ENCODE measurements around the gene RNF214.
"Not testable (repeated sequence)": the region's sequence is repeated elsewhere in the genome, so short reads cannot be mapped to it uniquely, and the experiment has no call there.

RNF214 gene

GRCh38 chr11:117265745-117266144 lies 33.3 kb downstream of the RNF214 start:
- in situ Hi-C loops (cut with HindIII; ENCODE audit: low sequenced_read_pairs) = no loop called here
- no peak overlapping the region for H3K4me3 ChIP-seq (ENCODE audit: low read depth, low read length)
- TF ChIP-seq CTCF (IDR thresholded peaks at IDR 0.05; ENCODE audit: low read depth, low read length, missing control alignments) = no peak
- no peak for DNase-seq (ENCODE audit: low read depth)

- in situ Hi-C loops (cut with HindIII; ENCODE audit: low sequenced_read_pairs) = no loop called here
- H3K4me3 ChIP-seq (ENCODE audit: low read depth, low read length) = no peak overlapping the region
- no peak for DNase-seq (ENCODE audit: low read depth)
- no peak for TF ChIP-seq CTCF (IDR thresholded peaks at IDR 0.05; ENCODE audit: low read depth, low read length, missing control alignments)
Observed at GRCh38 chr11:117269856-117270255, 37.4 kb downstream of the RNF214 start.

- no peak overlapping the region for H3K4me3 ChIP-seq (ENCODE audit: low read depth, low read length)
- TF ChIP-seq CTCF (IDR thresholded peaks at IDR 0.05; ENCODE audit: low read depth, low read length, missing control alignments) = no peak
- in situ Hi-C loops (cut with HindIII; ENCODE audit: low sequenced_read_pairs) = no loop called here
- no peak for DNase-seq (ENCODE audit: low read depth)
Observed at GRCh38 chr11:117271208-117271607, 38.7 kb downstream of the RNF214 start.

- in situ Hi-C loops (cut with HindIII; ENCODE audit: low sequenced_read_pairs); H3K4me3 ChIP-seq (ENCODE audit: low read depth, low read length); DNase-seq (ENCODE audit: low read depth): not testable (repeated sequence)
Observed at GRCh38 chr11:117272175-117272574, 39.7 kb downstream of the RNF214 start.

- no peak for TF ChIP-seq CTCF (IDR thresholded peaks at IDR 0.05; ENCODE audit: low read depth, low read length, missing control alignments)
- in situ Hi-C loops (cut with HindIII; ENCODE audit: low sequenced_read_pairs) = no loop called here
- peak; percentile 22 for DNase-seq (ENCODE audit: low read depth)
- no peak overlapping the region for H3K4me3 ChIP-seq (ENCODE audit: low read depth, low read length)
Observed at GRCh38 chr11:117273550-117274289, 41.2 kb downstream of the RNF214 start.

GRCh38 chr11:117278347-117278746 lies 45.9 kb downstream of the RNF214 start:
- DNase-seq (ENCODE audit: low read depth) = no peak
- no peak for TF ChIP-seq CTCF (IDR thresholded peaks at IDR 0.05; ENCODE audit: low read depth, low read length, missing control alignments)
- in situ Hi-C loops (cut with HindIII; ENCODE audit: low sequenced_read_pairs) = loop anchor here (5.0 kb wide), 1 partner anchor 36 kb away; no protein-coding TSS in a partner anchor
- H3K4me3 ChIP-seq (ENCODE audit: low read depth, low read length) = no peak overlapping the region

GRCh38 chr11:117279711-117280376 lies 47.4 kb downstream of the RNF214 start:
- in situ Hi-C loops (cut with HindIII; ENCODE audit: low sequenced_read_pairs) = loop anchor here (5.0 kb wide), 1 partner anchor 38 kb away; no protein-coding TSS in a partner anchor
- no peak for TF ChIP-seq CTCF (IDR thresholded peaks at IDR 0.05; ENCODE audit: low read depth, low read length, missing control alignments)
- no peak for DNase-seq (ENCODE audit: low read depth)
- no peak overlapping the region for H3K4me3 ChIP-seq (ENCODE audit: low read depth, low read length)

All from astrocyte of the cerebellum (primary cell).